IMR-90 (cell line): ENCODE data around the gene FBXW8. TPM values are rescaled to one million over a fixed set of nuclear protein-coding genes. Genes with fewer than 3 reads are reported as not detected.

Experiments
- ATAC-seq: fragments of 200-7000 bp; cut with Tn5 transposase; 2 replicates; pipeline ENCODE4 v1.9.1; 2020; ENCODE audit warnings: low read depth, mild to moderate bottlenecking, moderate library complexity
- BruUV-seq: library from RNA; stranded (reverse); fragments of 400-500 nt; replicated peaks from 2 replicates; lab custom pipeline; 2021; lab: Mats Ljungman, UMichigan
- CTCF ChIA-PET: fragments of 300-600 bp; formaldehyde crosslinking; extraction: SDS; loops from one replicate; lab custom pipeline; 2021; ENCODE audit warnings: antibody characterized with exemption; lab: Yijun Ruan, JAX
- POLR2A ChIA-PET: fragments of 300-600 bp; sonication (Branson Sonifier 250); formaldehyde crosslinking; loops from one replicate; lab custom pipeline; 2022; ENCODE audit warnings: antibody characterized with exemption; ENCODE audit not compliant: unreplicated experiment; lab: Charles Lee
- DNase-seq: peaks from one replicate; pipeline ENCODE4 v3.0.0; 2013
- H2AFZ ChIP-seq: replicated peaks from 2 replicates; pipeline ENCODE3; 2013; ENCODE audit warnings: low read length, mild to moderate bottlenecking; ENCODE audit not compliant: poor library complexity
- H2AK5ac ChIP-seq: 2 replicates; pipeline ENCODE4 v1.6.1; 2013; ENCODE audit warnings: low read depth, low read length, inconsistent platforms
- H2AK9ac ChIP-seq: replicated peaks from 2 replicates; pipeline ENCODE3; 2013; ENCODE audit warnings: mild to moderate bottlenecking, low read depth, low read length, moderate library complexity; ENCODE audit not compliant: poor library complexity
- H2BK120ac ChIP-seq: 2 replicates; pipeline ENCODE4 v1.6.1; 2013; ENCODE audit warnings: low read depth, low read length, inconsistent platforms
- H2BK15ac ChIP-seq: 3 replicates; pipeline ENCODE4 v1.6.1; 2013; ENCODE audit warnings: low read depth, low read length, inconsistent platforms
- H2BK20ac ChIP-seq: 2 replicates; pipeline ENCODE4 v1.6.1; 2013; ENCODE audit warnings: low read depth, mild to moderate bottlenecking, inconsistent platforms, low read length, moderate library complexity
- H2BK5ac ChIP-seq: 2 replicates; pipeline ENCODE4 v1.6.1; 2013; ENCODE audit warnings: mild to moderate bottlenecking, low read depth, low read length, inconsistent platforms; ENCODE audit not compliant: poor library complexity, severe bottlenecking
- H3K14ac ChIP-seq: replicated peaks from 2 replicates; pipeline ENCODE4 v1.6.1; 2013; ENCODE audit warnings: low read depth, low read length, inconsistent platforms
- H3K18ac ChIP-seq: 2 replicates; pipeline ENCODE4 v1.6.1; 2013; ENCODE audit warnings: low read depth, low read length, control low read depth
- H3K23ac ChIP-seq: 2 replicates; pipeline ENCODE4 v1.6.1; 2013; ENCODE audit warnings: low read depth, low read length, inconsistent platforms
- H3K27ac ChIP-seq: 2 replicates; pipeline ENCODE4 v1.5.1; 2013; ENCODE audit warnings: mild to moderate bottlenecking, control low read depth, low read length; ENCODE audit not compliant: insufficient read depth
- H3K27me3 ChIP-seq: 2 replicates; pipeline ENCODE4 v1.6.1; 2013; ENCODE audit warnings: low read length; ENCODE audit not compliant: control insufficient read depth, insufficient read depth
- H3K36me3 ChIP-seq: 2 replicates; pipeline ENCODE4 v1.6.1; 2013; ENCODE audit warnings: low read length, mixed read lengths; ENCODE audit not compliant: control insufficient read depth, insufficient read depth
- H3K4ac ChIP-seq: 2 replicates; pipeline ENCODE4 v1.6.1; 2013; ENCODE audit warnings: low read depth, low read length, inconsistent platforms
- H3K4me1 ChIP-seq: 2 replicates; pipeline ENCODE4 v1.6.1; 2013; ENCODE audit warnings: low read length, mixed read lengths; ENCODE audit not compliant: control insufficient read depth, insufficient read depth
- H3K4me2 ChIP-seq: 2 replicates; pipeline ENCODE4 v1.6.1; 2013; ENCODE audit warnings: low read depth, mild to moderate bottlenecking, control low read depth, low read length, moderate library complexity
- H3K4me3 ChIP-seq: 2 replicates; pipeline ENCODE4 v1.5.1; 2013; ENCODE audit warnings: low read depth, mild to moderate bottlenecking, control low read depth, low read length, moderate library complexity; ENCODE audit not compliant: insufficient read depth
- H3K56ac ChIP-seq: 2 replicates; pipeline ENCODE4 v1.6.1; 2013; ENCODE audit warnings: low read length, inconsistent platforms; ENCODE audit not compliant: insufficient read depth; ENCODE audit errors: extremely low read depth
- H3K79me1 ChIP-seq, 2 experiments: 2 replicates each; pipeline ENCODE4 v1.6.1; 2013; ENCODE audit warnings: low read length in 2 of 2, inconsistent platforms in 1 of 2, low read depth in 1 of 2
- H3K9ac ChIP-seq: 2 replicates; pipeline ENCODE4 v1.6.1; 2013; ENCODE audit warnings: low read depth, low read length, control low read depth
- H3K9me1 ChIP-seq: 2 replicates; pipeline ENCODE4 v1.6.1; 2013; ENCODE audit warnings: low read length, inconsistent platforms; ENCODE audit not compliant: insufficient read depth
- H3K9me3 ChIP-seq: 2 replicates; pipeline ENCODE4 v1.6.1; 2013; ENCODE audit warnings: low read length; ENCODE audit not compliant: control insufficient read depth, insufficient read depth
- H4K20me1 ChIP-seq: 2 replicates; pipeline ENCODE4 v1.6.1; 2013; ENCODE audit warnings: low read length, inconsistent platforms; ENCODE audit not compliant: insufficient read depth
- H4K5ac ChIP-seq: 2 replicates; pipeline ENCODE4 v1.6.1; 2013; ENCODE audit warnings: mild to moderate bottlenecking, low read depth, low read length, control low read depth
- H4K8ac ChIP-seq, 2 experiments: 2 replicates each; pipeline ENCODE4 v1.6.1; 2013; ENCODE audit warnings: low read depth in 2 of 2, low read length in 2 of 2, control low read depth in 1 of 2, inconsistent platforms in 1 of 2
- H4K91ac ChIP-seq: 2 replicates; pipeline ENCODE4 v1.6.1; 2013; ENCODE audit warnings: low read depth, low read length, inconsistent platforms; ENCODE audit not compliant: insufficient read depth
- BHLHE40 ChIP-seq: fragments of 150-350 bp; IDR thresholded peaks from 2 replicates; pipeline ENCODE4 v1.6.1; 2016; ENCODE audit warnings: mild to moderate bottlenecking, low read depth, low read length
- CEBPB ChIP-seq: IDR thresholded peaks from 2 replicates; pipeline ENCODE4 v1.6.1; 2012; ENCODE audit warnings: low read depth, low read length, improper control_type of control experiment
- CHD1 ChIP-seq: IDR thresholded peaks from 2 replicates; pipeline ENCODE4 v1.6.1; 2012; ENCODE audit warnings: low read depth, low read length, improper control_type of control experiment
- CTCF ChIP-seq: conservative IDR thresholded peaks from 2 replicates; pipeline ENCODE4 v1.5.1; 2012; ENCODE audit warnings: mild to moderate bottlenecking, low read depth, low read length, improper control_type of control experiment
- ELK1 ChIP-seq: fragments of 150-350 bp; IDR thresholded peaks from 2 replicates; pipeline ENCODE4 v1.6.1; 2016; ENCODE audit warnings: low read depth, mild to moderate bottlenecking, low read length, moderate library complexity, borderline replicate concordance
- FOS ChIP-seq: fragments of 150-350 bp; IDR thresholded peaks from 2 replicates; pipeline ENCODE4 v1.6.1; 2016; ENCODE audit warnings: low read depth, low read length
- MAZ ChIP-seq: IDR thresholded peaks from 2 replicates; pipeline ENCODE4 v1.6.1; 2012; ENCODE audit warnings: low read depth, mild to moderate bottlenecking, low read length, improper control_type of control experiment, moderate library complexity, borderline replicate concordance
- MXI1 ChIP-seq: IDR thresholded peaks from 2 replicates; pipeline ENCODE4 v1.6.1; 2012; ENCODE audit warnings: low read depth, mild to moderate bottlenecking, low read length, moderate library complexity, borderline replicate concordance
- NFE2L2 ChIP-seq: fragments of 150-350 bp; IDR thresholded peaks from 2 replicates; pipeline ENCODE4 v1.6.1; 2016; ENCODE audit warnings: low read depth, mild to moderate bottlenecking, low read length
- RAD21 ChIP-seq: IDR thresholded peaks from 2 replicates; pipeline ENCODE4 v1.6.1; 2012; ENCODE audit warnings: low read length, improper control_type of control experiment
- RCOR1 ChIP-seq: IDR thresholded peaks from 2 replicates; pipeline ENCODE4 v1.6.1; 2012; ENCODE audit warnings: mild to moderate bottlenecking, low read length, improper control_type of control experiment; ENCODE audit not compliant: insufficient replicate concordance
- RFX5 ChIP-seq: IDR thresholded peaks from 2 replicates; pipeline ENCODE4 v1.8.0; 2012; ENCODE audit warnings: low read depth, mild to moderate bottlenecking, low read length, moderate library complexity
- SMC3 ChIP-seq: fragments of 150-350 bp; IDR thresholded peaks from 2 replicates; pipeline ENCODE4 v1.6.1; 2016; ENCODE audit warnings: low read depth, mild to moderate bottlenecking, antibody characterized with exemption, low read length, moderate library complexity
- USF2 ChIP-seq: fragments of 150-350 bp; IDR thresholded peaks from 2 replicates; pipeline ENCODE4 v1.6.1; 2017; ENCODE audit warnings: mild to moderate bottlenecking, antibody characterized with exemption, low read length, low read depth
- WGBS, 2 experiments: methylation state at CpG; one replicate each; pipeline versions ENCODE4 v1.1.5 to v1.1.7; 2013; ENCODE audit warnings: missing lambda C conversion rate in 2 of 2; ENCODE audit not compliant: insufficient read length in 1 of 2; ENCODE audit errors: extremely low coverage in 2 of 2; 5-methylcytosine and 5-hydroxymethylcytosine counted together
- dilution Hi-C: fragments of 300-500 bp; cut with HindIII; formaldehyde crosslinking; loops from one replicate; pipeline ENCODE4 v1.14.3; 2018; ENCODE audit warnings: low sequenced_read_pairs; ENCODE audit not compliant: unreplicated experiment
- in situ Hi-C: fragments of 300-500 bp; cut with MboI; formaldehyde crosslinking; loops from 3 replicates; pipeline ENCODE4 v1.14.3; 2019; ENCODE audit warnings: low sequenced_read_pairs, inconsistent platforms, mixed read lengths
- intact Hi-C: fragments of 100-400 bp; cut with micrococcal nuclease; formaldehyde crosslinking; loops from 2 replicates; pipeline ENCODE4 v1.10.0; 2022
- polyA plus RNA-seq, 3 experiments: library from polyadenylated mRNA; depleted of rRNA; stranded (reverse); fragments of >200 nt; gene quantifications; 2 replicates each; pipeline ENCODE4 v1.2.3, GENCODE V29; 2012; ENCODE audit warnings: low replicate concordance in 1 of 3
- total RNA-seq: library from RNA; depleted of rRNA; stranded (reverse); fragments of >200 nt; gene quantifications from 2 replicates; pipeline ENCODE4 v1.2.3, GENCODE V29; 2012

The FBXW8 gene
- total and polyA plus RNA-seq, 2 of the 4 experiments (the other 2 are of a cell fraction) = 20.3 to 25.8 TPM

- H2AK5ac ChIP-seq = no peak overlapping the region
- H3K56ac ChIP-seq = no peak overlapping the region
- peaks cover 54% of the 10 kb centered on the region for H3K36me3 ChIP-seq
- no peak overlapping the region for H2BK15ac ChIP-seq
- peak; percentile 61 for DNase-seq
- no peak overlapping the region for H3K23ac ChIP-seq
- no peak overlapping the region for H3K4me2 ChIP-seq
- H3K4ac ChIP-seq = peak overlapping the region; percentile 47; the same call in 1 of the 2 replicates
- H4K20me1 ChIP-seq = peaks cover 27% of the 10 kb centered on the region
- no peak overlapping the region for H3K18ac ChIP-seq
- dilution Hi-C loops (no loop called here), intact Hi-C loops (loop anchor here (1.0 to 5.0 kb wide), 4 partner anchors 94 to 322 kb away; no protein-coding TSS in a partner anchor), in situ Hi-C loops (loop anchor here (25.0 kb wide), 1 partner anchor 812 kb away; no protein-coding TSS in a partner anchor)
- H3K79me1 ChIP-seq = peaks cover 4 to 21% of the 10 kb centered on the region in 2 experiments; a peak in 3 of 4 replicates
- no peak overlapping the region for H2BK5ac ChIP-seq
- no peak overlapping the region; the same call in 1 of the 2 replicates for H4K5ac ChIP-seq
- no peak overlapping the region for H3K9ac ChIP-seq
- no peak overlapping the region for H3K27ac ChIP-seq
- H4K8ac ChIP-seq = peak overlapping the region in 1 of 2 experiments; percentile 77; a peak in 1 of 4 replicates
- 24% methylated on average over 9 of the region's 14 CpGs; no CpG with 5 or more reads in 1 of the 2 experiments for WGBS, 2 experiments
- H3K27me3 ChIP-seq = no peaks in the 10 kb centered on the region
- H3K4me1 ChIP-seq = no peaks in the 10 kb centered on the region; the same call in 1 of the 2 replicates
- H2BK120ac ChIP-seq = no peak overlapping the region
- H2AFZ ChIP-seq = peak overlapping the region; percentile 47
- no peak overlapping the region for H2BK20ac ChIP-seq
- no peak overlapping the region; the same call in 1 of the 2 replicates for H3K14ac ChIP-seq
- H4K91ac ChIP-seq = no peak overlapping the region
- peak overlapping the region; percentile 76 for H2AK9ac ChIP-seq
- no peak overlapping the region for H3K4me3 ChIP-seq
- no TSS peak for BruUV-seq
- ChIA-PET POLR2A (no interaction called here), CTCF (no interaction called here)
- ATAC-seq = peak; percentile 97
- H3K9me3 ChIP-seq = no peaks in the 10 kb centered on the region
- H3K9me1 ChIP-seq = no peaks in the 10 kb centered on the region
- no peak for TF ChIP-seq USF2
- TF ChIP-seq FOS = no peak
- peak; percentile 77 for TF ChIP-seq RAD21
- TF ChIP-seq NFE2L2 = no peak
- TF ChIP-seq MXI1 = no peak
- peak; percentile 97 for TF ChIP-seq CTCF
- no peak for TF ChIP-seq ELK1
- no peak for TF ChIP-seq CEBPB
- TF ChIP-seq RFX5 = no peak
- TF ChIP-seq RCOR1 = no peak
- no peak for TF ChIP-seq MAZ
- TF ChIP-seq SMC3 = peak; percentile 81
- TF ChIP-seq BHLHE40 = no peak
- TF ChIP-seq CHD1 = no peak
These were observed 114.9 kb downstream of the FBXW8 start for GRCh38 chr12:117025481-117026151.
